HEK293T (cell line): ENCODE measurements around the gene GSPT1.

ENCODE experiments used
- BHLHE40 ChIP-seq: fragments of 450-650 bp; IDR thresholded peaks from 2 replicates; pipeline ENCODE4 v1.6.1; 2016; ENCODE audit warnings: mild to moderate bottlenecking, moderate library complexity, borderline replicate concordance
- FOXA1 ChIP-seq: fragments of 450-650 bp; IDR thresholded peaks from 2 replicates; pipeline ENCODE4 v1.6.1; 2016; ENCODE audit warnings: mild to moderate bottlenecking
- FOXK2 ChIP-seq: fragments of 450-650 bp; IDR thresholded peaks from 2 replicates; pipeline ENCODE4 v1.6.1; 2016; ENCODE audit warnings: mild to moderate bottlenecking
- FOXM1 ChIP-seq: fragments of 450-650 bp; IDR thresholded peaks from 2 replicates; pipeline ENCODE4 v1.6.1; 2017; ENCODE audit warnings: mild to moderate bottlenecking, borderline replicate concordance
- SP1 ChIP-seq: fragments of 450-650 bp; IDR thresholded peaks from 2 replicates; pipeline ENCODE4 v1.6.1; 2017
- TARDBP ChIP-seq: fragments of 450-650 bp; IDR thresholded peaks from 2 replicates; pipeline ENCODE4 v1.6.1; 2016

GRCh38 chr16:11841026-11841425, 74.7 kb downstream of the GSPT1 start:
- no peak for TF ChIP-seq SP1
- no peak for TF ChIP-seq BHLHE40
- no peak for TF ChIP-seq FOXK2
- no peak for TF ChIP-seq TARDBP
- TF ChIP-seq FOXA1, result no peak
- no peak for TF ChIP-seq FOXM1
